Esophagus squamous epithelium (tissue), 5 donors: ENCODE data around the gene ZNF133. TPM values are rescaled to one million over a fixed set of nuclear protein-coding genes. Genes with fewer than 3 reads are reported as not detected.

ENCODE experiments used
- DNase-seq: peaks from one replicate; lab custom pipeline; 2025; lab: John Stamatoyannopoulos, UW
- H3K27ac ChIP-seq, 4 donors: fragments of 200-600 bp; sonication (generic); one replicate each; pipeline ENCODE4 v1.5.1; 2016 to 2019; ENCODE audit warnings: mild to moderate bottlenecking in 1 of 4
- H3K27me3 ChIP-seq, 4 donors: fragments of 200-600 bp; sonication (generic); 1 replicate in 3 of 4; 2 replicates in 1 of 4; pipeline versions ENCODE4 v1.5.1 to v1.6.0; 2017 to 2021; ENCODE audit warnings: antibody characterized with exemption in 1 of 4
- H3K36me3 ChIP-seq, 3 donors: fragments of 200-600 bp; sonication (generic); one replicate each; pipeline ENCODE4 v1.5.1; 2016 to 2019
- H3K4me1 ChIP-seq, 3 donors: fragments of 200-600 bp; sonication (generic); one replicate each; pipeline ENCODE4 v1.5.1; 2017 to 2019
- H3K4me3 ChIP-seq, 4 donors: fragments of 200-600 bp; sonication (generic); 1 replicate in 3 of 4; 2 replicates in 1 of 4; pipeline ENCODE4 v1.5.1; 2016 to 2019; ENCODE audit warnings: mild to moderate bottlenecking in 2 of 4, moderate library complexity in 1 of 4
- H3K9me3 ChIP-seq, 3 donors: fragments of 200-600 bp; sonication (generic); one replicate each; pipeline ENCODE4 v1.5.1; 2016 to 2019
- POLR2A ChIP-seq, 4 donors: fragments of 450-650 bp; IDR thresholded peaks; one replicate each; pipeline ENCODE4 v1.6.1; 2017; ENCODE audit warnings: antibody characterized with exemption in 4 of 4, mild to moderate bottlenecking in 4 of 4, moderate library complexity in 3 of 4
- WGBS, 2 donors: methylation state at CpG; one replicate each; pipeline ENCODE4 v1.1.5; 2018; 5-methylcytosine and 5-hydroxymethylcytosine counted together
- intact Hi-C: fragments of 100-400 bp; cut with DNase I; formaldehyde crosslinking; loops from one replicate; pipeline ENCODE4 v1.15.0; 2022
- total RNA-seq, 4 donors: library from RNA; depleted of rRNA; stranded (reverse); fragments of >200 nt; gene quantifications; one replicate each; pipeline ENCODE4 v1.1.0, GENCODE V29; 2016
- TF ChIP-seq, protein P1 (sequence below), 6 experiments: fragments of 450-650 bp in 4 of 6; fragments of 200-600 bp in 2 of 6; sonication (generic) in 2 of 6; IDR thresholded peaks; one replicate each; pipeline ENCODE4 v1.5.1; 2016 to 2019; ENCODE audit warnings: antibody characterized with exemption in 6 of 6, mild to moderate bottlenecking in 4 of 6, moderate library complexity in 4 of 6
- donor health status: DM: yes; HTN: yes; CAD: no.

The ZNF133 gene
- total RNA-seq, 4 donors from 2014 or later = 10.1 to 20.2 (median 13.7) TPM

DNA sequence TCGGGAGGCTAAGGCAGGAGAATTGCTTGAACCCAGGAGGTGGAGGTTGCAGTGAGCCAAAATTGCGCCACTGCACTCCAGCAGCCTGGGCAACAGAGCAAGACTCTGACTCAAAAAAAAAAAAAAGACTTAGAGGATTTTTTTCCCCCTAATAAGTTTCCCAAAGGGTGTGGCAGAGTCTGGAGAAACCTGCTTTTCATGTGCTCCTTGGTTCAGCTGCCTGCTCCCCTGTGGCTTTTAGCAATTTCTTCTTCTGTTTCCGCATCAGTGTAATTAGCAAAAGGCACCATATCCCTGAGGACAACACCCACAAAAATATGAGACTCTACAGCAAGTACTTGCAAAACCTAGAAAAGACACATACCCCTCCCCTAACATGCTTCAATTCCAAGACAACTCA, 28.6 kb upstream of the ZNF133 start:
- no peak overlapping the region for H3K4me3 ChIP-seq
- H3K4me1 ChIP-seq = peaks cover 0 to 15% (median 0%) of the 10 kb centered on the region in 3 donors
- TF ChIP-seq POLR2A (IDR thresholded peaks at IDR 0.05) = no peak
- TF ChIP-seq, protein P1, sequence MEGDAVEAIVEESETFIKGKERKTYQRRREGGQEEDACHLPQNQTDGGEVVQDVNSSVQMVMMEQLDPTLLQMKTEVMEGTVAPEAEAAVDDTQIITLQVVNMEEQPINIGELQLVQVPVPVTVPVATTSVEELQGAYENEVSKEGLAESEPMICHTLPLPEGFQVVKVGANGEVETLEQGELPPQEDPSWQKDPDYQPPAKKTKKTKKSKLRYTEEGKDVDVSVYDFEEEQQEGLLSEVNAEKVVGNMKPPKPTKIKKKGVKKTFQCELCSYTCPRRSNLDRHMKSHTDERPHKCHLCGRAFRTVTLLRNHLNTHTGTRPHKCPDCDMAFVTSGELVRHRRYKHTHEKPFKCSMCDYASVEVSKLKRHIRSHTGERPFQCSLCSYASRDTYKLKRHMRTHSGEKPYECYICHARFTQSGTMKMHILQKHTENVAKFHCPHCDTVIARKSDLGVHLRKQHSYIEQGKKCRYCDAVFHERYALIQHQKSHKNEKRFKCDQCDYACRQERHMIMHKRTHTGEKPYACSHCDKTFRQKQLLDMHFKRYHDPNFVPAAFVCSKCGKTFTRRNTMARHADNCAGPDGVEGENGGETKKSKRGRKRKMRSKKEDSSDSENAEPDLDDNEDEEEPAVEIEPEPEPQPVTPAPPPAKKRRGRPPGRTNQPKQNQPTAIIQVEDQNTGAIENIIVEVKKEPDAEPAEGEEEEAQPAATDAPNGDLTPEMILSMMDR (IDR thresholded peaks at IDR 0.05) = no peak
- DNase-seq = no peak
- 72 to 75% methylated on average over 3 of the region's 3 CpGs for WGBS, 2 donors
- intact Hi-C loops = no loop called here
- H3K9me3 ChIP-seq = no peaks in the 10 kb centered on the region
- H3K36me3 ChIP-seq = no peaks in the 10 kb centered on the region
- H3K27me3 ChIP-seq = no peaks in the 10 kb centered on the region
- H3K27ac ChIP-seq = peak overlapping the region in 3 of 4 donors; percentile 16 to 36 (median 24)

DNA sequence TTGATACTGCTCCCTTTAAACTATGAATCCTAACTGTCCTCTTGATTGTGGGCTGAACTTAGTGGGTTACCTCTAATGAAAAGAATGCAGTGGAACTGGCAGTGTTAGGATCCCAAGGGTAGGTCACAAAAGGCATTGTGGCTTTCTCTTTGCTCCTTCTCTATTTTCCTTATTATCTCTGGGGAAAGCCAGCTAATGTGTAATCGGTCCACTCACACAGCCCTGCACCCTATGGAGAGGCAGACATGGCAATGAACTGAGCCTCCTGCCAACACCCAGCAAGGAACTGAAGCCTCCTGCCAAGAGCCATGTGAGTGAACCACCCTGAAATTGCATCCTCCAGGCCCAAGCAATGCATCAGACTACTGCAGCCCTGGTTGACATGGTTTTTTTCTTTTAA, 24.6 kb upstream of the ZNF133 start:
- Histone ChIP-seq H3K27ac (peak overlapping the region in 1 of 4 donors; percentile 33), H3K36me3 (no peaks in the 10 kb centered on the region), H3K4me3 (no peak overlapping the region), H3K9me3 (no peaks in the 10 kb centered on the region), H3K4me1 (peaks cover 0 to 15% (median 0%) of the 10 kb centered on the region in 3 donors), H3K27me3 (peaks cover 0 to 12% (median 0%) of the 10 kb centered on the region in 4 donors)
- intact Hi-C loops = no loop called here
- TF ChIP-seq, protein P1 (IDR thresholded peaks at IDR 0.05) = no peak
- no peak for TF ChIP-seq POLR2A (IDR thresholded peaks at IDR 0.05)
- DNase-seq = no peak
- WGBS, 2 donors = 44 to 56% methylated on average over 1 of the region's 1 CpG

DNA sequence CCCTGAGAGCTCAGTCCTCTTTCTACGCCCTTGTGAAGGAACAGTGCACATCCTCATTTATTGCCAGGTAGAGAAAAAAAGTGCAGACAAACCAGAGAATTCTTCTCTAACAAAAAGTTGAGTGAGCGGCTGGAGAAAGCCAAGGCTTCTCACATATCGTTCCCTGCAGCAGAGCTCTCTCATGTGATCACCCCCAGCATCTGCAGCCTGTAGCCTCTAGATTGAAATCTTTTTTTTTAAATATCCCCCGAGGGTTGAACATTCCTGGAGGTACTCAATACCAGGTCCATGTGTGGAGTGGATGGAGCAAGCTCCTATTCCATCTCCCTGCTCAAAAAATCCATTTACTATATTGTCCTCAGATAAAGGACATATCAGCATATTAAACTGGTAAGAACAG, 22.9 kb upstream of the ZNF133 start:
- intact Hi-C loops = no loop called here
- Histone ChIP-seq H3K9me3 (no peaks in the 10 kb centered on the region), H3K4me1 (peaks cover 0 to 3% (median 0%) of the 10 kb centered on the region in 3 donors), H3K27ac (no peak overlapping the region), H3K36me3 (no peaks in the 10 kb centered on the region), H3K27me3 (peaks cover 0 to 18% (median 0%) of the 10 kb centered on the region in 4 donors), H3K4me3 (no peak overlapping the region)
- TF ChIP-seq, protein P1 (IDR thresholded peaks at IDR 0.05) = no peak
- no peak for TF ChIP-seq POLR2A (IDR thresholded peaks at IDR 0.05)
- WGBS, 2 donors = 49 to 56% methylated on average over 4 of the region's 4 CpGs
- no peak for DNase-seq

DNA sequence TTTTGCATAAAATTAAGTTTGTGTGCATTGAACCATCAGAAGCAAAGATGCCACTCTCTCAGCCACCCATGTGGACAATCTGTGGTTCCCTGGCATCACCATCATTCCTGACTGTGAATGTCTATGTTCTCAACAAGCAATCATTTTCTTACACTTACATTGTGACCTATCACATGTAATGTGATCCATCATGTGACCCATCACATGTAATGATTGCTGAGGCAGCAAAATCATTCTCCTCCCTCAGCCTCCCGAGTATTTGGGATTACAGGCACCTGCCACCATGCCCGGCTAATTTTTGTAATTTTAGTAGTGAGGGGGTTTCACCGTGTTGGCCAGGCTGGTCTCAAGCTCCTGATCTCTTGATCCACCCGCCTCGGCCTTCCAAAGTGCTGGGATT, 22.0 kb upstream of the ZNF133 start:
- Histone ChIP-seq H3K4me1 (no peaks in the 10 kb centered on the region), H3K27ac (no peak overlapping the region), H3K9me3 (no peaks in the 10 kb centered on the region), H3K4me3 (no peak overlapping the region), H3K27me3 (peaks cover 0 to 18% (median 0%) of the 10 kb centered on the region in 4 donors), H3K36me3 (no peaks in the 10 kb centered on the region)
- no peak for DNase-seq
- TF ChIP-seq, protein P1 (IDR thresholded peaks at IDR 0.05) = no peak
- no peak for TF ChIP-seq POLR2A (IDR thresholded peaks at IDR 0.05)
- intact Hi-C loops = no loop called here
- WGBS, 2 donors = 67 to 90% methylated on average over 1 to 5 of the region's 5 CpGs

DNA sequence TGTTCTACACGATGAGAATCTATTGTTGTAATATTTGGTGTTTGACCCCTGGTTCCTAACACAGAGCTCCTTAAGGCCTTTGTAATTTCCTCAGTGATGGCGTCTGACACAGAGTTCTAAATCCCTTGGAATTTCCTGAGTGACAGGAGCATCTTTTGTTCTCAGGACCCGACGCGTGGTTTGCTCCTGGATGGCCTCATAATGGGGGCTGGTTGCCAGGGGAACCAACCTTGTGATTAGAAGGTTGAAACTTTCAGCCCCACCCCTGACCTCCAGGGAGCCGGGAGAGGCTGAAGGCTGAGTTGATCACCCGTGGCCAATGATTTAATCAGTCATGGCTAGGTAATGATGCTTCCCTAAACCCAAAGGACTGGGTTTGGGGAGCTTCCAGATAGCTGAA, 20.5 kb upstream of the ZNF133 start:
- Histone ChIP-seq H3K9me3 (no peaks in the 10 kb centered on the region), H3K27ac (no peak overlapping the region), H3K4me1 (no peaks in the 10 kb centered on the region), H3K36me3 (no peaks in the 10 kb centered on the region), H3K4me3 (no peak overlapping the region), H3K27me3 (peaks cover 0 to 18% (median 0%) of the 10 kb centered on the region in 4 donors)
- intact Hi-C loops = no loop called here
- TF ChIP-seq POLR2A (IDR thresholded peaks at IDR 0.05) = no peak
- TF ChIP-seq, protein P1 (IDR thresholded peaks at IDR 0.05) = no peak
- DNase-seq = no peak
- WGBS, 2 donors = 25 to 38% methylated on average over 2 to 4 of the region's 7 CpGs
